Retinal pigment epithelial cell (primary cell): ENCODE data around the gene ATG14.
A peak's percentile ranks its signal among the peaks of the same experiment; 100 is the strongest.

Experiments
- DNase-seq: peaks from one replicate; pipeline ENCODE4 v3.0.0-alpha.2; 2010; ENCODE audit warnings: low read depth
- H3K4me3 ChIP-seq: 2 replicates; pipeline ENCODE4 v1.5.1; 2011; ENCODE audit warnings: mild to moderate bottlenecking, low read length, control low read depth, moderate library complexity
- CTCF ChIP-seq: conservative IDR thresholded peaks from 2 replicates; pipeline ENCODE4 v1.5.1; 2011; ENCODE audit warnings: low read depth, low read length, control low read depth, inconsistent platforms

The ATG14 gene

GRCh38 chr14:55451398-55451797 is 39.8 kb upstream of the ATG14 start:
- H3K4me3 ChIP-seq, result no peak overlapping the region
- DNase-seq, result no peak
- TF ChIP-seq CTCF, result no peak

- H3K4me3 ChIP-seq, result no peak overlapping the region
- no peak for DNase-seq
- TF ChIP-seq CTCF, result no peak
These were observed 39.4 kb upstream of the ATG14 start for GRCh38 chr14:55450987-55451386.

- TF ChIP-seq CTCF, result no peak
- peak; percentile 40 for DNase-seq
- no peak overlapping the region for H3K4me3 ChIP-seq
These were observed 38.9 kb upstream of the ATG14 start for GRCh38 chr14:55450539-55450938.

GRCh38 chr14:55450124-55450523 is 38.5 kb upstream of the ATG14 start:
- DNase-seq, result no peak
- no peak for TF ChIP-seq CTCF
- H3K4me3 ChIP-seq, result no peak overlapping the region

GRCh38 chr14:55449116-55449515 is 37.5 kb upstream of the ATG14 start:
- TF ChIP-seq CTCF, result no peak
- H3K4me3 ChIP-seq, result no peak overlapping the region
- no peak for DNase-seq

- no peak overlapping the region for H3K4me3 ChIP-seq
- DNase-seq, result peak; percentile 97
- peak; percentile 1 for TF ChIP-seq CTCF
These were observed 36.5 kb upstream of the ATG14 start for GRCh38 chr14:55448141-55448614.

GRCh38 chr14:55446833-55447232 is 35.2 kb upstream of the ATG14 start:
- no peak overlapping the region for H3K4me3 ChIP-seq
- TF ChIP-seq CTCF, result no peak
- no peak for DNase-seq
